CD4-positive, alpha-beta T cell (primary cell): ENCODE measurements around the gene KCNQ2. TPM values are rescaled to one million over a fixed set of nuclear protein-coding genes. Genes with fewer than 3 reads are reported as not detected.

Experiments
- ATAC-seq: fragments of 200-7000 bp; cut with Tn5 transposase; one replicate; pipeline ENCODE4 v1.10.0; 2022; ENCODE audit warnings: mild to moderate bottlenecking; ENCODE audit not compliant: poor library complexity
- CTCF ChIA-PET: fragments of 350-600 bp; sonication (Branson Sonifier 250); formaldehyde crosslinking; loops from one replicate; lab custom pipeline; 2021; ENCODE audit warnings: antibody characterized with exemption, inconsistent platforms; lab: Charles Lee
- POLR2A ChIA-PET: fragments of 350-600 bp; sonication (Branson Sonifier 250); formaldehyde crosslinking; loops from one replicate; lab custom pipeline; 2021; ENCODE audit warnings: antibody characterized with exemption, inconsistent platforms; lab: Charles Lee
- DNase-seq, 14 experiments: peaks; one replicate each; pipeline ENCODE4 v3.0.0-alpha.2; 2013 to 2020; ENCODE audit warnings: mixed read lengths in 2 of 14
- H3K27ac ChIP-seq, 2 donors: one replicate each; pipeline versions ENCODE4 v1.5.1 to v1.7.0; 2013; ENCODE audit warnings: low read length in 2 of 2, low read depth in 1 of 2, mild to moderate bottlenecking in 1 of 2
- H3K27me3 ChIP-seq, 2 experiments: 1 replicate in 1 of 2; 2 replicates in 1 of 2; pipeline versions ENCODE4 v1.6.1 to v1.7.0; 2013; ENCODE audit warnings: low read length in 2 of 2, control low read depth in 1 of 2, mild to moderate bottlenecking in 1 of 2, moderate library complexity in 1 of 2; ENCODE audit not compliant: insufficient read depth in 2 of 2, control insufficient read depth in 1 of 2
- H3K36me3 ChIP-seq: one replicate; pipeline ENCODE4 v1.6.1; 2013; ENCODE audit warnings: low read length, control low read depth; ENCODE audit not compliant: insufficient read depth
- H3K4me1 ChIP-seq: one replicate; pipeline ENCODE4 v1.6.1; 2013; ENCODE audit warnings: low read length, control low read depth; ENCODE audit not compliant: insufficient read depth
- H3K4me3 ChIP-seq: one replicate; pipeline ENCODE4 v1.5.1; 2013; ENCODE audit warnings: mild to moderate bottlenecking, low read length, moderate library complexity
- H3K9me3 ChIP-seq, 2 experiments: 1 replicate in 1 of 2; 2 replicates in 1 of 2; pipeline versions ENCODE4 v1.6.1 to v1.7.0; 2013; ENCODE audit warnings: low read length in 2 of 2, mild to moderate bottlenecking in 2 of 2, control low read depth in 1 of 2, moderate library complexity in 1 of 2; ENCODE audit not compliant: control insufficient read depth in 1 of 2, insufficient read depth in 1 of 2
- H3K27ac Mint-ChIP-seq: one replicate; pipeline ENCODE4 v1.8.0; 2020; ENCODE audit warnings: mixed read lengths
- H3K27me3 Mint-ChIP-seq: one replicate; pipeline ENCODE4 v1.8.0; 2021; ENCODE audit warnings: mixed read lengths
- H3K36me3 Mint-ChIP-seq: one replicate; pipeline ENCODE4 v1.8.0; 2021; ENCODE audit warnings: low read depth, mixed read lengths
- H3K4me1 Mint-ChIP-seq: one replicate; pipeline ENCODE4 v1.8.0; 2021; ENCODE audit warnings: low read depth, mixed read lengths
- H3K4me3 Mint-ChIP-seq: one replicate; pipeline ENCODE4 v1.8.0; 2020; ENCODE audit warnings: mild to moderate bottlenecking, mixed read lengths
- H3K9me3 Mint-ChIP-seq: one replicate; pipeline ENCODE4 v1.8.0; 2020; ENCODE audit warnings: mixed read lengths
- CTCF ChIP-seq: fragments of 200-600 bp; IDR thresholded peaks from one replicate; pipeline ENCODE4 v1.8.0; 2022; ENCODE audit warnings: antibody characterized with exemption, mild to moderate bottlenecking
- intact Hi-C, 2 experiments: fragments of 100-400 bp; cut with DNase I in 1 of 2; cut with micrococcal nuclease in 1 of 2; formaldehyde crosslinking; loops; one replicate each; pipeline versions ENCODE4 v1.15.1 to v1.9.0; 2023 to 2025; cut with DNase I, micrococcal nuclease
- total RNA-seq, 174 experiments: library from RNA in 2 of 174; stranded (reverse) in 2 of 174; gene quantifications; one replicate each; pipeline ENCODE4 v1.2.3 and lab custom pipeline; 2021 to 2026

Gene KCNQ2
- total RNA-seq, 2 experiments from 2014 or later: not detected

DNA sequence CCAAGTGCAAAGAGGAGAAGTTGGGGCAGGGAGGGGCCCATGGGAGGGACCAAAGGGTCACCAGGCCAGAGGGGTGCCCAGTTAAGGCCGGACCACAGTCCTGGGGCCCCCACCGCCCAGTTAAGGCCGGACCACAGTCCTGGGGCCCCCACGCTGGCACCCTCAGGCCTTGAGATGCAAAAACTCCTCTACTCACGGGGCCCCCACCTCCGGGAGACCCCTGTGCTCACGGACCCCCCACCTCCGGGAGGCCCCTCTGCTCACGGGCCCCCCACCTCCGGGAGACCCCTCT lies 16.9 kb downstream of the KCNQ2 start:
- H3K4me3 ChIP-seq: no peak overlapping the region
- Mint-ChIP-seq H3K27me3 (peaks cover 21% of the 10 kb centered on the region), H3K9me3 (no peaks in the 10 kb centered on the region), H3K27ac (no peak overlapping the region), H3K36me3 (no peaks in the 10 kb centered on the region), H3K4me1 (no peaks in the 10 kb centered on the region), H3K4me3 (no peak overlapping the region)
- DNase-seq (no peak), ATAC-seq (no peak)
- TF ChIP-seq CTCF: no peak
- intact Hi-C loops: no loop called here
- H3K9me3 ChIP-seq: peaks cover 0 to 18% of the 10 kb centered on the region in 2 experiments
- H3K36me3 ChIP-seq: no peaks in the 10 kb centered on the region
- H3K4me1 ChIP-seq: peaks cover 23% of the 10 kb centered on the region
- H3K27ac ChIP-seq: no peak overlapping the region
- H3K27me3 ChIP-seq: peaks cover 15 to 21% of the 10 kb centered on the region in 2 experiments
- POLR2A ChIA-PET: no interaction called here
- CTCF ChIA-PET: no interaction called here

- Histone ChIP-seq H3K4me3 (no peak overlapping the region), H3K9me3 (peaks cover 0 to 18% of the 10 kb centered on the region in 2 experiments), H3K27me3 (peaks cover 13 to 21% of the 10 kb centered on the region in 2 experiments), H3K4me1 (peaks cover 23% of the 10 kb centered on the region), H3K27ac (no peak overlapping the region), H3K36me3 (no peaks in the 10 kb centered on the region)
- ATAC-seq: no peak
- CTCF ChIA-PET: no interaction called here
- TF ChIP-seq CTCF: no peak
- intact Hi-C loops: no loop called here
- Mint-ChIP-seq H3K9me3 (no peaks in the 10 kb centered on the region), H3K36me3 (no peaks in the 10 kb centered on the region), H3K27ac (no peak overlapping the region), H3K4me3 (no peak overlapping the region), H3K4me1 (no peaks in the 10 kb centered on the region), H3K27me3 (peaks cover 21% of the 10 kb centered on the region)
- no peak for DNase-seq
- POLR2A ChIA-PET: no interaction called here
Observed at GRCh38 chr20:63454731-63455567, 17.5 kb downstream of the KCNQ2 start.

DNA sequence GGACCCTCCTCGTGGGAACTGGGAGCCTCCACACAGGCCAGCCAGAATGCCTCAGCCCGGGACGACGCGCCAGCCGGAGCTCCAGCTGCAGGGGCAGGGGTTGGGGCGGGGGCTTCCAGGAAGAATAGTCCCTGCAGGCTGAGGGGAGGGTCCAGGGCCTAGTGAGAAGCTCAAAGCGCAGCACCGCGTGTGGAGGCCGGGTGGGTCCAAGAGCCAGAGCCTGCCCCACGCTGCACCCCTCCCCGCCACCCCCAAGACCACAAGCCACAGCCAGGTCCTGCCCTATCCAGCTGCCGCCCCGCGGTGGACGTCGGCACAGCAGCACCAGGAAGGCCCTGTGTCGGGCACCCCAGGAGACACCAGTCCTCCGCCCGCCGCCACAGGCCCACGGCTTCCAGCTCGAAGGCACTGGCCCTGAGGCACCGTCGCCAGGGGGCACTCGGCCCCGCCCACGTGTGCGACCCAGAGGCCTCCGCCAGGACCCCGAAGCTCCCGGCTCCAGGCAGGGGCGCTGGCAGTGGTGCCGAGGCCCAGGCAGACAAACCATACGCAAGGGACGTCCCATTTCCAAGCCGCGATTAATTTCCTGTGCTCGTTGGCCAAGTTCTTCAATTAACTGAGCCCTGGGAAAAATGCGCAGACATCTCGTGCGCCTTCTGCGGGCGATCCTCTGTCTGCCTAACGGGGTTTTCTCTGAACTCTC lies 19.5 kb downstream of the KCNQ2 start:
- no peak overlapping the region for H3K27ac ChIP-seq
- DNase-seq (peak in 3 of 14 experiments; percentile 8 to 55 (median 22)), ATAC-seq (peak; percentile 59)
- H3K4me1 ChIP-seq: peaks cover 23% of the 10 kb centered on the region
- intact Hi-C loops: no loop called here
- H3K36me3 ChIP-seq: no peaks in the 10 kb centered on the region
- H3K27me3 Mint-ChIP-seq: peaks cover 25% of the 10 kb centered on the region
- TF ChIP-seq CTCF: no peak
- POLR2A ChIA-PET: no interaction called here
- no peaks in the 10 kb centered on the region for H3K36me3 Mint-ChIP-seq
- no peak overlapping the region for H3K4me3 ChIP-seq
- peaks cover 0 to 11% of the 10 kb centered on the region in 2 experiments for H3K9me3 ChIP-seq
- H3K9me3 Mint-ChIP-seq: no peaks in the 10 kb centered on the region
- H3K4me3 Mint-ChIP-seq: no peak overlapping the region
- H3K4me1 Mint-ChIP-seq: no peaks in the 10 kb centered on the region
- peaks cover 13 to 21% of the 10 kb centered on the region in 2 experiments for H3K27me3 ChIP-seq
- no peak overlapping the region for H3K27ac Mint-ChIP-seq
- CTCF ChIA-PET: no interaction called here
